MCF 10A (cell line): Measurements from ENCODE around the gene EIPR1. TPM values are rescaled to one million over a fixed set of nuclear protein-coding genes. Genes with fewer than 3 reads are reported as not detected.

Experiments used
- BruUV-seq: library from RNA; stranded (reverse); fragments of 400-500 nt; replicated peaks from 2 replicates; lab custom pipeline; 2021; lab: Mats Ljungman, UMichigan
- CTCF ChIA-PET: fragments of 300-600 bp; sonication (Branson Sonifier 250); formaldehyde crosslinking; extraction: SDS; loops from one replicate; lab custom pipeline; 2021; ENCODE audit warnings: antibody characterized with exemption, inconsistent platforms; lab: Yijun Ruan, JAX
- POLR2A ChIA-PET: fragments of 300-600, 350-650 bp; sonication (Branson Sonifier 250); formaldehyde crosslinking; extraction: SDS; loops from one replicate; lab custom pipeline; 2020; ENCODE audit warnings: antibody characterized with exemption, inconsistent platforms; lab: Yijun Ruan, JAX
- DNase-seq: peaks from one replicate; pipeline ENCODE4 v3.0.0-alpha.2; 2018; ENCODE audit not compliant: unreplicated experiment
- H3K27ac Mint-ChIP-seq: one replicate; pipeline ENCODE4 v1.8.0; 2022; ENCODE audit warnings: mild to moderate bottlenecking, low read depth, mixed read lengths; ENCODE audit not compliant: unreplicated experiment
- H3K27me3 Mint-ChIP-seq: one replicate; pipeline ENCODE4 v1.8.0; 2022; ENCODE audit warnings: mixed read lengths; ENCODE audit not compliant: insufficient read depth, unreplicated experiment
- H3K36me3 Mint-ChIP-seq: one replicate; pipeline ENCODE4 v1.8.0; 2022; ENCODE audit warnings: mild to moderate bottlenecking, moderate library complexity, mixed read lengths; ENCODE audit not compliant: insufficient read depth, unreplicated experiment
- H3K4me1 Mint-ChIP-seq: one replicate; pipeline ENCODE4 v1.8.0; 2022; ENCODE audit warnings: mixed read lengths; ENCODE audit not compliant: insufficient read depth, unreplicated experiment
- H3K4me3 Mint-ChIP-seq: one replicate; pipeline ENCODE4 v1.8.0; 2022; ENCODE audit warnings: mild to moderate bottlenecking, moderate library complexity, mixed read lengths; ENCODE audit not compliant: unreplicated experiment
- H3K9me3 Mint-ChIP-seq: one replicate; pipeline ENCODE4 v1.8.0; 2022; ENCODE audit warnings: mixed read lengths; ENCODE audit not compliant: unreplicated experiment
- CTCF ChIP-seq: fragments of 200-600 bp; IDR thresholded peaks from one replicate; pipeline ENCODE4 v1.8.0; 2022; ENCODE audit warnings: antibody characterized with exemption, mild to moderate bottlenecking; ENCODE audit not compliant: unreplicated experiment
- intact Hi-C: fragments of 100-400 bp; cut with micrococcal nuclease; formaldehyde crosslinking; loops from 2 replicates; pipeline ENCODE4 v1.14.1; 2022
- total RNA-seq: library from RNA; stranded (reverse); gene quantifications from 2 replicates; pipeline ENCODE4 v1.2.3, GENCODE V29; 2022

EIPR1 gene
- total RNA-seq, 1 experiment from 2014 or later = 49.0 TPM

GRCh38 chr2:3313781-3314375, 63.7 kb downstream of the EIPR1 start:
- peaks cover 11% of the 10 kb centered on the region for H3K36me3 Mint-ChIP-seq
- no peak for DNase-seq
- CTCF ChIA-PET = no interaction called here
- no peaks in the 10 kb centered on the region for H3K27me3 Mint-ChIP-seq
- POLR2A ChIA-PET = interaction anchor here (0.6 kb wide), 1 partner anchor 196 kb away, joined by 3 read pairs; no protein-coding TSS in a partner anchor
- no TSS peak for BruUV-seq
- no peak overlapping the region for H3K4me3 Mint-ChIP-seq
- TF ChIP-seq CTCF = no peak
- no peak overlapping the region for H3K27ac Mint-ChIP-seq
- intact Hi-C loops = no loop called here
- no peaks in the 10 kb centered on the region for H3K4me1 Mint-ChIP-seq
- H3K9me3 Mint-ChIP-seq = no peaks in the 10 kb centered on the region

DNA sequence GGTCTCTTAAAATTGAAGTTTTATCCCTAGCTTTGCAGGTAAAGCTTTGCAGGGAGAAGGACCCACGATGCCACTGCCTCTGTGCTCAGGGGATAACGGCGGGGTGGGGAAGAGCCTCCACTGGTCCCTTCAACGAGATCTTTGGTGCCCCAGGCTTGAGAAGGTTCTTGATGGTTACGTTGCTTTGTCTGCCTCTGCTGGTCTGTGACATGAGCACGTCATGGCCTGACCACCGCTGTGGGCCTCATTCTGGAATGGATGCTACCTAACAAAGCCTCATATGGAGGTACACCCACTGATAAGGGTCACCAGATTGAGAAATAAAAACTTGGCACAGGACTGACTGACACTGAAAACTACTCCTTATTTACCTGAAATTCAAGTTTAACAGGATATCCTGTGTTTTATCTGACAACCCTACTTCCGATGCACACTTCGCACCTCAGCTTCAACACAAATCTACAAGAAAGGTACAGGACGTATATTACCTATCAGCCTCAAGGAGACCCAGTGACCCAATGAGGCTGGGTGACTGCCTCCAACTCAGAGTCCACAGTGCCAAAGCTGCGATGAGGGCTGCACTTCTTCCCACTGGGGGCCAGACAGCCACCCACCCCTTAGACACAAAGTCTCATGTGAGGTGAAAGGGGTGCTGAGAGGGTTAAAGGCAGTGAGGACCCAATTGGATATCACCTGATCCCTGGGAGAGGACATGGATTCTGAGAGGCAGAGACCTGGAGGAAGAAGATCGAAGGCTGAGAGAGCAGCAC, 64.9 kb downstream of the EIPR1 start:
- BruUV-seq = no TSS peak
- intact Hi-C loops = no loop called here
- Mint-ChIP-seq H3K27me3 (no peaks in the 10 kb centered on the region), H3K4me3 (no peak overlapping the region), H3K9me3 (no peaks in the 10 kb centered on the region), H3K36me3 (peaks cover 4% of the 10 kb centered on the region), H3K27ac (no peak overlapping the region), H3K4me1 (no peaks in the 10 kb centered on the region)
- ChIA-PET CTCF (no interaction called here), POLR2A (no interaction called here)
- DNase-seq = no peak
- no peak for TF ChIP-seq CTCF

- H3K4me1 Mint-ChIP-seq = no peaks in the 10 kb centered on the region
- no peak for TF ChIP-seq CTCF
- H3K27ac Mint-ChIP-seq = no peak overlapping the region
- no peak for DNase-seq
- POLR2A ChIA-PET = no interaction called here
- no TSS peak for BruUV-seq
- no peaks in the 10 kb centered on the region for H3K27me3 Mint-ChIP-seq
- no peaks in the 10 kb centered on the region for H3K36me3 Mint-ChIP-seq
- CTCF ChIA-PET = interaction anchor here (0.7 to 1.1 kb wide), 2 partner anchors 9 to 467 kb away, joined by 3 to 4 read pairs; no protein-coding TSS in a partner anchor
- H3K9me3 Mint-ChIP-seq = no peaks in the 10 kb centered on the region
- intact Hi-C loops = no loop called here
- H3K4me3 Mint-ChIP-seq = no peak overlapping the region
Observed at GRCh38 chr2:3311601-3312000, 66.0 kb downstream of the EIPR1 start.

DNA sequence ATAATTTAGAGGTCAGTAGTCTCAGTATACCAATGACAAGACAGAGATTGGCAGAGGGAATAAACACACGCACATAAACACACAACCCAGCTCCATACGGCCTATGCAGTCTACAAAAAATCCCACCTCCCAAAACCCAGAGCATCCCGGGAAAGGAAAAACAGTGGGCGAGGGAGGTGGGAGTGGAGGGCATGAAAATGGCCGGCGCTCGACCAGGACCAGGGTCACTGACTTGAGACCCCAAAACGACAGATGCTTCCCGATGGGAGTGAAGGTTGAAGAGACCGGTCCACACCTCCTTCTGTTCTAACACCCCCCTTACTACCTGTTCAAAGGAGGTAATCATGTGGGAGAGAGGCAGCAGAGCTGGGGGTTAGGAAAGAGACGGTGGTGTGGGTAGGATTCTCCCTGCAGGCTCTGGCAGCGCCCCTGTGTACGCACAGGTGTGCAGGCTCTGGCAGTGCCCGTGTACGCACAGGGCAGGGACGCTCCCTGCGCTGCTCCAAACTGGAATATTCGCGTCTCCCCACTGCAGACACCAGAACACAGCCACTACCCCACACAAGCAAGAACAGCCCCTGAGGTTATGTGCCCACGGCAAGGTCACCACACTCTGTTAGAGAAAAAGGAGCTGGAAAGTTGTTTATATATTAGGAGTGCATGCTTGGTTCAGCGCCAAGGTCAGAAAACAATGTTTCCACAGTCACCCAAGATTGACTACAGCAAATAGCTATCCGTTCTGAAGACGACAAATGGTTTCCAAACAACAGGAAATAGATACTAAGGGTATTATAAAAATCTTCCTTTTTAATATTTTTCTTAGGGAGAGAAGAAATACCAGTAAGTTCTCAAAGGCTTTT, 67.9 kb downstream of the EIPR1 start:
- Mint-ChIP-seq H3K4me1 (no peaks in the 10 kb centered on the region), H3K27me3 (no peaks in the 10 kb centered on the region), H3K4me3 (no peak overlapping the region), H3K9me3 (no peaks in the 10 kb centered on the region), H3K27ac (no peak overlapping the region), H3K36me3 (no peaks in the 10 kb centered on the region)
- intact Hi-C loops = loop anchor here (10.0 kb wide), 1 partner anchor 1455 kb away; no protein-coding TSS in a partner anchor
- DNase-seq = no peak
- POLR2A ChIA-PET = no interaction called here
- CTCF ChIA-PET = no interaction called here
- TF ChIP-seq CTCF = no peak
- BruUV-seq = no TSS peak
